DND-41 (cell line): ENCODE data around the gene GRID2IP.

Source experiments
- ATAC-seq: fragments of 200-7000 bp; cut with Tn5 transposase; 3 replicates; pipeline ENCODE4 v1.9.1; 2021; ENCODE audit warnings: low read depth; ENCODE audit not compliant: insufficient read depth
- DNase-seq: peaks from one replicate; pipeline ENCODE4 v3.0.0-alpha.2; 2020
- H2AFZ ChIP-seq: 2 replicates; pipeline ENCODE4 v1.6.0; 2012; ENCODE audit warnings: low read depth, low read length
- H3K27ac ChIP-seq: 2 replicates; pipeline ENCODE4 v1.5.1; 2012; ENCODE audit warnings: low read length, inconsistent platforms
- H3K27me3 ChIP-seq: fragments of 200-600 bp; sonication (generic); 2 replicates; pipeline ENCODE4 v1.6.0; 2012; ENCODE audit warnings: low read length, mild to moderate bottlenecking, inconsistent platforms; ENCODE audit not compliant: insufficient read depth, poor library complexity
- H3K36me3 ChIP-seq: 2 replicates; pipeline ENCODE4 v1.5.1; 2012; ENCODE audit warnings: low read length, inconsistent platforms; ENCODE audit not compliant: insufficient read depth
- H3K4me1 ChIP-seq: 2 replicates; pipeline ENCODE4 v1.5.1; 2012; ENCODE audit warnings: mild to moderate bottlenecking, low read length; ENCODE audit not compliant: insufficient read depth
- H3K4me2 ChIP-seq: 2 replicates; pipeline ENCODE4 v1.6.0; 2012; ENCODE audit warnings: mild to moderate bottlenecking, moderate library complexity, low read length, inconsistent platforms; ENCODE audit not compliant: insufficient read depth
- H3K4me3 ChIP-seq, 2 experiments: fragments of 200-600 bp in 1 of 2; shearing (Covaris generic) in 1 of 2; 2 replicates each; pipeline ENCODE4 v1.5.1; 2012 to 2016; ENCODE audit warnings: inconsistent platforms in 2 of 2, low read length in 2 of 2, mild to moderate bottlenecking in 2 of 2, low read depth in 1 of 2, moderate library complexity in 1 of 2
- H3K79me2 ChIP-seq: 2 replicates; pipeline ENCODE4 v1.6.0; 2012; ENCODE audit warnings: low read length, inconsistent platforms; ENCODE audit not compliant: insufficient read depth
- H3K9ac ChIP-seq: 2 replicates; pipeline ENCODE4 v1.6.0; 2012; ENCODE audit warnings: low read depth, mild to moderate bottlenecking, inconsistent platforms, low read length, moderate library complexity
- H3K9me3 ChIP-seq: 2 replicates; pipeline ENCODE4 v1.5.1; 2012; ENCODE audit warnings: low read length, moderate library complexity, mild to moderate bottlenecking, inconsistent platforms; ENCODE audit not compliant: insufficient read depth, severe bottlenecking
- H4K20me1 ChIP-seq: 2 replicates; pipeline ENCODE4 v1.6.0; 2012; ENCODE audit warnings: low read length; ENCODE audit not compliant: insufficient read depth
- EZH2 ChIP-seq: IDR thresholded peaks from 3 replicates; pipeline ENCODE4 v1.6.1; 2012; ENCODE audit warnings: borderline replicate concordance, low read depth, mild to moderate bottlenecking, moderate library complexity, low read length, inconsistent platforms; ENCODE audit not compliant: severe bottlenecking
- TF ChIP-seq, protein P1 (sequence below): IDR thresholded peaks from 2 replicates; pipeline ENCODE4 v1.5.1; 2012; ENCODE audit warnings: borderline replicate concordance, low read length, moderate library complexity, mild to moderate bottlenecking; ENCODE audit not compliant: poor library complexity, severe bottlenecking; ENCODE audit errors: extremely low read depth

Gene GRID2IP

GRCh38 chr7:6502886-6503285, 48.4 kb downstream of the GRID2IP start:
- Histone ChIP-seq H2AFZ (0 out of 2 replicates have a peak overlapping the region, but pooled peaks have one; percentile 16), H3K4me3 (no peak overlapping the region), H3K4me2 (no peak overlapping the region), H3K79me2 (no peaks in the 10 kb centered on the region), H3K4me1 (peaks cover 8% of the 10 kb centered on the region), H3K27me3 (no peaks in the 10 kb centered on the region), H3K9ac (no peak overlapping the region), H3K36me3 (no peaks in the 10 kb centered on the region), H4K20me1 (no peaks in the 10 kb centered on the region), H3K9me3 (no peaks in the 10 kb centered on the region), H3K27ac (no peak overlapping the region)
- TF ChIP-seq, protein P1, sequence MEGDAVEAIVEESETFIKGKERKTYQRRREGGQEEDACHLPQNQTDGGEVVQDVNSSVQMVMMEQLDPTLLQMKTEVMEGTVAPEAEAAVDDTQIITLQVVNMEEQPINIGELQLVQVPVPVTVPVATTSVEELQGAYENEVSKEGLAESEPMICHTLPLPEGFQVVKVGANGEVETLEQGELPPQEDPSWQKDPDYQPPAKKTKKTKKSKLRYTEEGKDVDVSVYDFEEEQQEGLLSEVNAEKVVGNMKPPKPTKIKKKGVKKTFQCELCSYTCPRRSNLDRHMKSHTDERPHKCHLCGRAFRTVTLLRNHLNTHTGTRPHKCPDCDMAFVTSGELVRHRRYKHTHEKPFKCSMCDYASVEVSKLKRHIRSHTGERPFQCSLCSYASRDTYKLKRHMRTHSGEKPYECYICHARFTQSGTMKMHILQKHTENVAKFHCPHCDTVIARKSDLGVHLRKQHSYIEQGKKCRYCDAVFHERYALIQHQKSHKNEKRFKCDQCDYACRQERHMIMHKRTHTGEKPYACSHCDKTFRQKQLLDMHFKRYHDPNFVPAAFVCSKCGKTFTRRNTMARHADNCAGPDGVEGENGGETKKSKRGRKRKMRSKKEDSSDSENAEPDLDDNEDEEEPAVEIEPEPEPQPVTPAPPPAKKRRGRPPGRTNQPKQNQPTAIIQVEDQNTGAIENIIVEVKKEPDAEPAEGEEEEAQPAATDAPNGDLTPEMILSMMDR = no peak
- no peak for TF ChIP-seq EZH2
- no peak for DNase-seq
- no peak for ATAC-seq

GRCh38 chr7:6501586-6502564, 49.4 kb downstream of the GRID2IP start:
- DNase-seq (no peak), ATAC-seq (no peak)
- Histone ChIP-seq H4K20me1 (no peaks in the 10 kb centered on the region), H3K36me3 (no peaks in the 10 kb centered on the region), H2AFZ (no peak overlapping the region), H3K27ac (no peak overlapping the region), H3K79me2 (no peaks in the 10 kb centered on the region), H3K9me3 (no peaks in the 10 kb centered on the region), H3K4me3 (no peak overlapping the region), H3K4me1 (peaks cover 8% of the 10 kb centered on the region), H3K4me2 (no peak overlapping the region), H3K27me3 (no peaks in the 10 kb centered on the region), H3K9ac (no peak overlapping the region)
- TF ChIP-seq, protein P1 = no peak
- TF ChIP-seq EZH2 = no peak

DNA sequence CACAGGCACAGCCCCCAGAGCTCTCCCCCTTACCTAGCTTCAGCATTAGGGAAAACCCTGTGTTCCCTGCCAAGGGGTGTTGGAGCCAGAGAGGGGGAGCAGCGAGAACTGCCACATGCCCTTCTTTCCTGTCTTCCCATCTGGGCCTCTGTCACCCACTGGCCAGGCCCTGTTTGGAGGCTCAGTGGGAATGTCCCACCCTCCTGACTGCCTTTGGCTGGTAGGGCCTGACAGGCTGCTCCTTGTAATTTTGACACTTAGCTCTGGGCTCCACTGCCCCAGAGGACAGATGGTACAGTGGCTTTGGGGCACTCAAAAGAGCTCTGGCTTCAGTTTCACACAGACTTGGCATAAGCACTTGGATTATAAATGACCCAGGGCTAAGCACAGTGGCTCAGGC, 50.6 kb downstream of the GRID2IP start:
- no peak for TF ChIP-seq EZH2
- TF ChIP-seq, protein P1 = no peak
- H3K9me3 ChIP-seq = no peaks in the 10 kb centered on the region
- H2AFZ ChIP-seq = no peak overlapping the region
- H3K27me3 ChIP-seq = no peaks in the 10 kb centered on the region
- no peaks in the 10 kb centered on the region for H3K79me2 ChIP-seq
- no peak overlapping the region for H3K9ac ChIP-seq
- H3K4me3 ChIP-seq = no peak overlapping the region
- H4K20me1 ChIP-seq = no peaks in the 10 kb centered on the region
- no peak overlapping the region for H3K27ac ChIP-seq
- H3K4me1 ChIP-seq = peaks cover 8% of the 10 kb centered on the region
- H3K36me3 ChIP-seq = no peaks in the 10 kb centered on the region
- no peak for DNase-seq
- no peak for ATAC-seq
- H3K4me2 ChIP-seq = no peak overlapping the region
